Epithelial cell of esophagus (primary cell): ENCODE measurements around the gene DOC2A.

ENCODE experiments used
- DNase-seq: peaks from one replicate; pipeline ENCODE4 v3.0.0; 2010; ENCODE audit warnings: low read depth
- H3K4me3 ChIP-seq: 2 replicates; pipeline ENCODE4 v1.5.1; 2011; ENCODE audit warnings: mild to moderate bottlenecking, low read length, control low read depth
- CTCF ChIP-seq: IDR thresholded peaks from 2 replicates; pipeline ENCODE4 v1.5.1; 2011; ENCODE audit warnings: low read depth, mild to moderate bottlenecking, low read length, control low read depth, inconsistent platforms; ENCODE audit not compliant: insufficient read depth; ENCODE audit errors: missing control alignments

DOC2A gene

GRCh38 chr16:29978564-29979270 lies 32.1 kb downstream of the DOC2A start:
- no peak overlapping the region for H3K4me3 ChIP-seq
- no peak for DNase-seq
- TF ChIP-seq CTCF: no peak

- no peak for TF ChIP-seq CTCF
- DNase-seq: no peak
- no peak overlapping the region for H3K4me3 ChIP-seq
These were observed 32.7 kb downstream of the DOC2A start for GRCh38 chr16:29978081-29978480.

GRCh38 chr16:29977063-29977825 lies 33.6 kb downstream of the DOC2A start:
- H3K4me3 ChIP-seq: no peak overlapping the region
- DNase-seq: no peak
- TF ChIP-seq CTCF: no peak

GRCh38 chr16:29975811-29976511 lies 34.9 kb downstream of the DOC2A start:
- DNase-seq: no peak
- peak overlapping the region; percentile 94 for H3K4me3 ChIP-seq
- no peak for TF ChIP-seq CTCF

- peak overlapping the region; percentile 94 for H3K4me3 ChIP-seq
- TF ChIP-seq CTCF: no peak
- no peak for DNase-seq
These were observed 35.7 kb downstream of the DOC2A start for GRCh38 chr16:29975134-29975538.

GRCh38 chr16:29974291-29975133 lies 36.3 kb downstream of the DOC2A start:
- no peak for DNase-seq
- no peak for TF ChIP-seq CTCF
- H3K4me3 ChIP-seq: peak overlapping the region; percentile 94
